GM12892 (cell line): Measurements from ENCODE around the gene PGA3.

Experiments
- POLR2A ChIP-seq: IDR thresholded peaks from 2 replicates; pipeline ENCODE4 v1.6.1; 2011; ENCODE audit warnings: low read depth, low read length, control low read depth
- POLR2AphosphoS5 ChIP-seq: IDR thresholded peaks from 2 replicates; pipeline ENCODE4 v1.6.1; 2011; ENCODE audit warnings: low read depth, low read length, control low read depth
- TAF1 ChIP-seq: IDR thresholded peaks from 2 replicates; pipeline ENCODE4 v1.6.1; 2011; ENCODE audit warnings: low read depth, mild to moderate bottlenecking, control low read depth, low read length, borderline replicate concordance

DNA sequence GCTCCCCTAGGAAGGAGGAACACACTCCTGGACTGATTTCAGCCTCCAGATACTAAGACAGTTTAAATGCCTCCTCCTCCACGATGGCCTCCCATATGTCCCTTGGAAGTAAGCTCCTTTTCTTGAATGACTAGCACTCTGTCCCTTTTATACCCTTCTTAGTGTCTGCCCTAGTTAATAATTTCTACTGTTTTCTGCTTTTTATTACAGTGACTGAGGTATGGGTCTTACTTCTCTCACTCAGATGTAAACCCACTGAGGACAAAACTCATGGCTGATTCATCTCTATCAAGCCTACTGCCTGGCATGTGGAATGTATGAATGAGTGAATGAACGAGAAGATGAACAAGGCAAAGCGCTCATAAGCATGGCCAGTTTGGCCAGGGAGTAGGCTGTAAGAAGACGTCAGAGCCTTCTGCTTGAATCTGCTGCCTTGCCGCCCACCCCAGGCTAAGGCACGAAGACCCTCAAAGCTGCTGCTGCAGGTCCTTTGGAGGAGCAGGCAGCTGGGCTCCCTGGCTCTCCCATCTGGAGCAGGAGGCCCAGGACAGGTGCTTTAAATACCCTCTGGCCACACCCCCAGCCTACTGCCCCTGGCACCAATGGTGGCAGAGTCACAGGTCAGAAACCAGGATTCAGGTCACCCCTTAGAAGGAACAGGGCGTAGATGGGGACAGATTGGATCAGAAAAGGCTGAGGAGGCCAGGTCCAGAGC lies 8.2 kb upstream of the PGA3 start:
- TF ChIP-seq POLR2AphosphoS5 (no peak), POLR2A (no peak), TAF1 (no peak)
